DND-41 (cell line): ENCODE results near the gene MVB12B.

Experiments
- ATAC-seq: fragments of 200-7000 bp; cut with Tn5 transposase; 3 replicates; pipeline ENCODE4 v1.9.1; 2021; ENCODE audit warnings: low read depth; ENCODE audit not compliant: insufficient read depth
- DNase-seq: peaks from one replicate; pipeline ENCODE4 v3.0.0-alpha.2; 2020
- H2AFZ ChIP-seq: 2 replicates; pipeline ENCODE4 v1.6.0; 2012; ENCODE audit warnings: low read depth, low read length
- H3K27ac ChIP-seq: 2 replicates; pipeline ENCODE4 v1.5.1; 2012; ENCODE audit warnings: low read length, inconsistent platforms
- H3K27me3 ChIP-seq: fragments of 200-600 bp; sonication (generic); 2 replicates; pipeline ENCODE4 v1.6.0; 2012; ENCODE audit warnings: low read length, mild to moderate bottlenecking, inconsistent platforms; ENCODE audit not compliant: insufficient read depth, poor library complexity
- H3K36me3 ChIP-seq: 2 replicates; pipeline ENCODE4 v1.5.1; 2012; ENCODE audit warnings: low read length, inconsistent platforms; ENCODE audit not compliant: insufficient read depth
- H3K4me1 ChIP-seq: 2 replicates; pipeline ENCODE4 v1.5.1; 2012; ENCODE audit warnings: mild to moderate bottlenecking, low read length; ENCODE audit not compliant: insufficient read depth
- H3K4me2 ChIP-seq: 2 replicates; pipeline ENCODE4 v1.6.0; 2012; ENCODE audit warnings: mild to moderate bottlenecking, moderate library complexity, low read length, inconsistent platforms; ENCODE audit not compliant: insufficient read depth
- H3K4me3 ChIP-seq, 2 experiments: fragments of 200-600 bp in 1 of 2; shearing (Covaris generic) in 1 of 2; 2 replicates each; pipeline ENCODE4 v1.5.1; 2012 to 2016; ENCODE audit warnings: inconsistent platforms in 2 of 2, low read length in 2 of 2, mild to moderate bottlenecking in 2 of 2, low read depth in 1 of 2, moderate library complexity in 1 of 2
- H3K79me2 ChIP-seq: 2 replicates; pipeline ENCODE4 v1.6.0; 2012; ENCODE audit warnings: low read length, inconsistent platforms; ENCODE audit not compliant: insufficient read depth
- H3K9ac ChIP-seq: 2 replicates; pipeline ENCODE4 v1.6.0; 2012; ENCODE audit warnings: low read depth, mild to moderate bottlenecking, inconsistent platforms, low read length, moderate library complexity
- H3K9me3 ChIP-seq: 2 replicates; pipeline ENCODE4 v1.5.1; 2012; ENCODE audit warnings: low read length, moderate library complexity, mild to moderate bottlenecking, inconsistent platforms; ENCODE audit not compliant: insufficient read depth, severe bottlenecking
- H4K20me1 ChIP-seq: 2 replicates; pipeline ENCODE4 v1.6.0; 2012; ENCODE audit warnings: low read length; ENCODE audit not compliant: insufficient read depth
- EZH2 ChIP-seq: IDR thresholded peaks from 3 replicates; pipeline ENCODE4 v1.6.1; 2012; ENCODE audit warnings: borderline replicate concordance, low read depth, mild to moderate bottlenecking, moderate library complexity, low read length, inconsistent platforms; ENCODE audit not compliant: severe bottlenecking
- TF ChIP-seq, protein P1 (sequence below): IDR thresholded peaks from 2 replicates; pipeline ENCODE4 v1.5.1; 2012; ENCODE audit warnings: borderline replicate concordance, low read length, moderate library complexity, mild to moderate bottlenecking; ENCODE audit not compliant: poor library complexity, severe bottlenecking; ENCODE audit errors: extremely low read depth

The MVB12B gene

DNA sequence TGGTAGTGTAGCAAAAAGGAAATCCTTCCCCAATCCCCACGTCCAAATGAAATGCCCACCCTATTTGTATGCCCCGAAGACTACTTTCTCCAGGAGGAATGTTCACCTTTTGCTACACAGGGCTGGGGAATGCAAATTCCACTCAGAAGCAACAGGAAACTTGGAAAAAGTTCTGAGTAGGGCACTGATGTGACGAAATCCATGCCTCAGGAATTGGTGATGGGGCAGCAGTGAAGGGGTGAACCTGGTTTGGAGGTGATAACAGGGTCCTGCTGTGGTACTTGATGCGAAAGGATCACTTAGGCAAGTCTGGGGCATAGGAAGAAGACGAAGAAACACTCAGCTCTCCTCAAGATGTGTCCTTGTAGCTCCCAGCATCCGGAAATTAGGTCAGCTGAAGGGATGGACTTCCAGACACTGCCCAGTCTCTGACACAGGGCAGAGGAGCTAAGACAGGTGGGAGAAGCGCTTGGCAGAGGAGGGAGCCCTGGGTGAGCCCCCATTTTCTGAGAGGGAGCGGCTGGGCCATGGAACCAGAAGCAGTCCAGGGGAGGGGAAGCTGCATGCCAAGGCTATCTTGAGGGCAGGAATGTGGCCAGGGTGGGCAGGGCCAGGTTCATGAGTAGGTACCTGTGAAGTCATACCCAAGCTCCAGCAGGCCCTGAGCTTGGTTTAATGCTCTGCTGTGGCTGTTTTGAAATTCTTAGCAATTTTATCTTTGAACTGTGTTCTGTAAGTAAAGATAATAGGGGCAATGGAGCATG is 22.2 kb upstream of the MVB12B start:
- ATAC-seq (no peak), DNase-seq (no peak)
- Histone ChIP-seq H3K27ac (no peak overlapping the region), H3K79me2 (no peaks in the 10 kb centered on the region), H3K4me3 (no peak overlapping the region), H3K36me3 (no peaks in the 10 kb centered on the region), H4K20me1 (no peaks in the 10 kb centered on the region), H3K27me3 (no peaks in the 10 kb centered on the region), H2AFZ (no peak overlapping the region), H3K9ac (no peak overlapping the region), H3K9me3 (no peaks in the 10 kb centered on the region), H3K4me2 (no peak overlapping the region), H3K4me1 (no peaks in the 10 kb centered on the region)
- TF ChIP-seq EZH2: no peak
- TF ChIP-seq, protein P1, sequence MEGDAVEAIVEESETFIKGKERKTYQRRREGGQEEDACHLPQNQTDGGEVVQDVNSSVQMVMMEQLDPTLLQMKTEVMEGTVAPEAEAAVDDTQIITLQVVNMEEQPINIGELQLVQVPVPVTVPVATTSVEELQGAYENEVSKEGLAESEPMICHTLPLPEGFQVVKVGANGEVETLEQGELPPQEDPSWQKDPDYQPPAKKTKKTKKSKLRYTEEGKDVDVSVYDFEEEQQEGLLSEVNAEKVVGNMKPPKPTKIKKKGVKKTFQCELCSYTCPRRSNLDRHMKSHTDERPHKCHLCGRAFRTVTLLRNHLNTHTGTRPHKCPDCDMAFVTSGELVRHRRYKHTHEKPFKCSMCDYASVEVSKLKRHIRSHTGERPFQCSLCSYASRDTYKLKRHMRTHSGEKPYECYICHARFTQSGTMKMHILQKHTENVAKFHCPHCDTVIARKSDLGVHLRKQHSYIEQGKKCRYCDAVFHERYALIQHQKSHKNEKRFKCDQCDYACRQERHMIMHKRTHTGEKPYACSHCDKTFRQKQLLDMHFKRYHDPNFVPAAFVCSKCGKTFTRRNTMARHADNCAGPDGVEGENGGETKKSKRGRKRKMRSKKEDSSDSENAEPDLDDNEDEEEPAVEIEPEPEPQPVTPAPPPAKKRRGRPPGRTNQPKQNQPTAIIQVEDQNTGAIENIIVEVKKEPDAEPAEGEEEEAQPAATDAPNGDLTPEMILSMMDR: no peak

- H3K27ac ChIP-seq: no peak overlapping the region
- H3K9ac ChIP-seq: no peak overlapping the region
- H3K27me3 ChIP-seq: no peaks in the 10 kb centered on the region
- no peaks in the 10 kb centered on the region for H3K36me3 ChIP-seq
- TF ChIP-seq, protein P1: no peak
- no peak for TF ChIP-seq EZH2
- H2AFZ ChIP-seq: no peak overlapping the region
- no peak overlapping the region for H3K4me2 ChIP-seq
- no peaks in the 10 kb centered on the region for H3K79me2 ChIP-seq
- no peaks in the 10 kb centered on the region for H3K9me3 ChIP-seq
- ATAC-seq (no peak), DNase-seq (no peak)
- H3K4me1 ChIP-seq: no peaks in the 10 kb centered on the region
- H4K20me1 ChIP-seq: no peaks in the 10 kb centered on the region
- H3K4me3 ChIP-seq: no peak overlapping the region
Measured at GRCh38 chr9:126304971-126305320, 21.7 kb upstream of the MVB12B start.

- H3K4me1 ChIP-seq: no peaks in the 10 kb centered on the region
- no peak overlapping the region for H2AFZ ChIP-seq
- no peaks in the 10 kb centered on the region for H3K79me2 ChIP-seq
- no peak overlapping the region for H3K4me3 ChIP-seq
- DNase-seq: no peak
- no peak overlapping the region for H3K4me2 ChIP-seq
- no peaks in the 10 kb centered on the region for H3K27me3 ChIP-seq
- H3K27ac ChIP-seq: no peak overlapping the region
- no peak overlapping the region for H3K9ac ChIP-seq
- ATAC-seq: no peak
- TF ChIP-seq, protein P1: no peak
- no peak for TF ChIP-seq EZH2
- H4K20me1 ChIP-seq: no peaks in the 10 kb centered on the region
- no peaks in the 10 kb centered on the region for H3K9me3 ChIP-seq
- H3K36me3 ChIP-seq: no peaks in the 10 kb centered on the region
Measured at GRCh38 chr9:126306071-126306647, 20.5 kb upstream of the MVB12B start.
